K562 (cell line): ENCODE results near the gene HMG20B. TPM values are rescaled to one million over a fixed set of nuclear protein-coding genes. Genes with fewer than 3 reads are reported as not detected.
A peak's percentile ranks its signal among the peaks of the same experiment; 100 is the strongest.

Experiments used
- ASH1L ChIP-seq: fragments of 450-650 bp; IDR thresholded peaks from 2 replicates; pipeline ENCODE4 v1.6.1; 2018; ENCODE audit warnings: borderline replicate concordance, mild to moderate bottlenecking, low read depth; ENCODE audit not compliant: partially characterized antibody
- BCOR ChIP-seq: fragments of 450-650 bp; IDR thresholded peaks from 2 replicates; pipeline ENCODE4 v1.6.1; 2016
- CHD4 ChIP-seq: fragments of 200-600 bp; sonication (generic); IDR thresholded peaks from 3 replicates; pipeline ENCODE4 v1.6.1; 2012; ENCODE audit warnings: low read depth, mild to moderate bottlenecking, mixed read lengths, low read length, inconsistent platforms; ENCODE audit not compliant: insufficient read depth, insufficient replicate concordance, poor library complexity, severe bottlenecking
- DPF2 ChIP-seq: fragments of 450-650 bp; IDR thresholded peaks from 2 replicates; pipeline ENCODE4 v1.6.1; 2016
- E2F3 ChIP-seq: fragments of 250-450 bp; sonication (Bioruptor Pico); IDR thresholded peaks from 2 replicates; pipeline ENCODE4 v1.4.0; 2020; ENCODE audit warnings: mild to moderate bottlenecking
- EWSR1 ChIP-seq: fragments of 450-650 bp; IDR thresholded peaks from 2 replicates; pipeline ENCODE4 v1.6.1; 2018; ENCODE audit warnings: borderline replicate concordance, mild to moderate bottlenecking, low read depth, moderate library complexity; ENCODE audit not compliant: partially characterized antibody
- FOXK2 ChIP-seq, 2 experiments: fragments of 450-650 bp; IDR thresholded peaks in 1 of 2; conservative IDR thresholded peaks in 1 of 2; 2 replicates each; pipeline ENCODE4 v1.6.1; 2016; ENCODE audit warnings: low read depth in 2 of 2, mild to moderate bottlenecking in 1 of 2
- NCOR1 ChIP-seq: fragments of 450-650 bp; IDR thresholded peaks from 2 replicates; pipeline ENCODE4 v1.6.1; 2016; ENCODE audit warnings: mild to moderate bottlenecking, moderate library complexity
- PRPF4 ChIP-seq: fragments of 200-400 bp; formaldehyde crosslinking; IDR thresholded peaks from one replicate; pipeline ENCODE4 v1.6.1; 2017; ENCODE audit warnings: low read length, low read depth, mild to moderate bottlenecking; ENCODE audit not compliant: insufficient read depth, poor library complexity, severe bottlenecking
- RFX5 ChIP-seq: IDR thresholded peaks from 2 replicates; pipeline ENCODE4 v1.6.1; 2011; ENCODE audit warnings: low read depth, mild to moderate bottlenecking, improper control_type of control experiment, low read length
- SOX6 ChIP-seq: fragments of 450-650 bp; IDR thresholded peaks from 2 replicates; pipeline ENCODE4 v1.6.1; 2014; ENCODE audit warnings: mild to moderate bottlenecking
- YBX1 ChIP-seq: fragments of 450-650 bp; IDR thresholded peaks from 2 replicates; pipeline ENCODE4 v1.7.1; 2016; ENCODE audit warnings: mild to moderate bottlenecking
- ZBED1 ChIP-seq: IDR thresholded peaks from 2 replicates; pipeline ENCODE4 v1.6.1; 2014
- ZNF3 ChIP-seq: fragments of 250-450 bp; sonication (Bioruptor Pico); IDR thresholded peaks from 2 replicates; pipeline ENCODE4 v1.5.0; 2021; ENCODE audit warnings: mild to moderate bottlenecking, moderate library complexity
- polyA plus RNA-seq, 8 experiments: library from polyadenylated mRNA; depleted of rRNA in 4 of 8; stranded (reverse) in 5 of 8; unstranded in 3 of 8; fragments of >200 nt; fragmentation: Nextera tagmentation in 2 of 8; fragmentation: Illumina TruSeq in 1 of 8; extraction: Ambion mirVana in 2 of 8; extraction: Trizol in 1 of 8; gene quantifications; 2 replicates each; pipeline versions ENCODE4 v1.2.1 to v1.2.3, GENCODE V29; 2011 to 2014; ENCODE audit warnings: inconsistent platforms in 1 of 8, missing spikeins in 1 of 8
- total RNA-seq, 7 experiments: library from RNA; depleted of rRNA in 6 of 7; stranded (reverse); fragments of >200 nt in 6 of 7; fragmentation: Illumina TruSeq in 2 of 7; extraction: Trizol in 2 of 7; gene quantifications; 2 replicates each; pipeline versions ENCODE4 v1.2.1 to v1.2.3, GENCODE V29; 2011 to 2021; ENCODE audit warnings: low replicate concordance in 1 of 7
- TF ChIP-seq, protein P1 (sequence below): fragments of 250-450 bp; sonication (Bioruptor Pico); IDR thresholded peaks from 2 replicates; pipeline ENCODE4 v1.8.0; 2021; ENCODE audit warnings: borderline replicate concordance, mild to moderate bottlenecking, moderate library complexity; ENCODE audit not compliant: poor library complexity, severe bottlenecking
- TF ChIP-seq, protein P2 (sequence below): fragments of 250-450 bp; sonication (Bioruptor Pico); IDR thresholded peaks from 2 replicates; pipeline ENCODE4 v1.4.0; 2020
- TF ChIP-seq, protein P3 (sequence below): fragments of 250-450 bp; sonication (Bioruptor Pico); IDR thresholded peaks from 2 replicates; pipeline ENCODE4 v1.5.0; 2020; ENCODE audit warnings: mild to moderate bottlenecking, borderline replicate concordance
- TF ChIP-seq, protein P4 (sequence below), 2 experiments: fragments of 450-650 bp in 1 of 2; IDR thresholded peaks; 2 replicates each; pipeline ENCODE4 v1.6.1; 2011 to 2017; ENCODE audit warnings: low read depth in 2 of 2, antibody characterized with exemption in 1 of 2, borderline replicate concordance in 1 of 2, low read length in 1 of 2, mild to moderate bottlenecking in 1 of 2, mixed read lengths in 1 of 2; ENCODE audit not compliant: control insufficient read depth in 1 of 2

Gene HMG20B
- total and polyA plus RNA-seq, 9 of the 15 experiments (the other 6 are each of a cell fraction or from before 2014, with no cell fraction given) = 0.35 to 172 (median 38.6) TPM

DNA sequence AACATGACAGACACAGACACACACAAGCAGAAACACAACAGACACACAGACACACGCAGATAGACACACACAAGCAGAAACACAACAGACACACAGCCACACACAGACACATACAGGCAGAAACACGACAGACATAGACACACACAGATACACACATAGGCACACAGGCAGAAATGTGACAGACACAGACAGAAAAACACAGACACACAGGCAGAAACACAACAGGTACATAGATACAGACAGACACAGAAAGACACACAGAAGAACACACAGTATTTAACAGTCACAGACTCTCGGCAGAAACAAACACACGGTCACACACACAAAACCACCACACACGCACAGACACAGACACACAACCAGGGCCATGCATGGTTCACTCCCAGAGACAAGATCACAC lies 33.0 kb downstream of the HMG20B start (continued):
- TF ChIP-seq, protein P1, sequence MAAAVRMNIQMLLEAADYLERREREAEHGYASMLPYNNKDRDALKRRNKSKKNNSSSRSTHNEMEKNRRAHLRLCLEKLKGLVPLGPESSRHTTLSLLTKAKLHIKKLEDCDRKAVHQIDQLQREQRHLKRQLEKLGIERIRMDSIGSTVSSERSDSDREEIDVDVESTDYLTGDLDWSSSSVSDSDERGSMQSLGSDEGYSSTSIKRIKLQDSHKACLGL (CRISPR knock-in tag) = no peak
- TF ChIP-seq ZNF3 (CRISPR knock-in tag) (no peak), E2F3 (CRISPR knock-in tag) (no peak), ASH1L (peak; percentile 16), CHD4 (no peak), ZBED1 (no peak), RFX5 (no peak), SOX6 (no peak), NCOR1 (no peak), DPF2 (peak; percentile 26), FOXK2 (conservative IDR thresholded peaks at IDR 0.05 in 1 of 2, IDR thresholded peaks at IDR 0.05 in 1 of 2; ENCODE audit: low read depth in 2 of 2) (peak in 1 of 2 experiments; percentile 63; a peak in 2 of 4 replicates), PRPF4 (no peak), YBX1 (no peak), EWSR1 (no peak), BCOR (peak; percentile 43)
- TF ChIP-seq, protein P2, sequence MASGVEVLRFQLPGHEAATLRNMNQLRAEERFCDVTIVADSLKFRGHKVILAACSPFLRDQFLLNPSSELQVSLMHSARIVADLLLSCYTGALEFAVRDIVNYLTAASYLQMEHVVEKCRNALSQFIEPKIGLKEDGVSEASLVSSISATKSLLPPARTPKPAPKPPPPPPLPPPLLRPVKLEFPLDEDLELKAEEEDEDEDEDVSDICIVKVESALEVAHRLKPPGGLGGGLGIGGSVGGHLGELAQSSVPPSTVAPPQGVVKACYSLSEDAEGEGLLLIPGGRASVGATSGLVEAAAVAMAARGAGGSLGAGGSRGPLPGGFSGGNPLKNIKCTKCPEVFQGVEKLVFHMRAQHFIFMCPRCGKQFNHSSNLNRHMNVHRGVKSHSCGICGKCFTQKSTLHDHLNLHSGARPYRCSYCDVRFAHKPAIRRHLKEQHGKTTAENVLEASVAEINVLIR (CRISPR knock-in tag) = no peak
- TF ChIP-seq, protein P3, sequence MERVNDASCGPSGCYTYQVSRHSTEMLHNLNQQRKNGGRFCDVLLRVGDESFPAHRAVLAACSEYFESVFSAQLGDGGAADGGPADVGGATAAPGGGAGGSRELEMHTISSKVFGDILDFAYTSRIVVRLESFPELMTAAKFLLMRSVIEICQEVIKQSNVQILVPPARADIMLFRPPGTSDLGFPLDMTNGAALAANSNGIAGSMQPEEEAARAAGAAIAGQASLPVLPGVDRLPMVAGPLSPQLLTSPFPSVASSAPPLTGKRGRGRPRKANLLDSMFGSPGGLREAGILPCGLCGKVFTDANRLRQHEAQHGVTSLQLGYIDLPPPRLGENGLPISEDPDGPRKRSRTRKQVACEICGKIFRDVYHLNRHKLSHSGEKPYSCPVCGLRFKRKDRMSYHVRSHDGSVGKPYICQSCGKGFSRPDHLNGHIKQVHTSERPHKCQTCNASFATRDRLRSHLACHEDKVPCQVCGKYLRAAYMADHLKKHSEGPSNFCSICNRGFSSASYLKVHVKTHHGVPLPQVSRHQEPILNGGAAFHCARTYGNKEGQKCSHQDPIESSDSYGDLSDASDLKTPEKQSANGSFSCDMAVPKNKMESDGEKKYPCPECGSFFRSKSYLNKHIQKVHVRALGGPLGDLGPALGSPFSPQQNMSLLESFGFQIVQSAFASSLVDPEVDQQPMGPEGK (CRISPR knock-in tag) = no peak
- TF ChIP-seq, protein P4, sequence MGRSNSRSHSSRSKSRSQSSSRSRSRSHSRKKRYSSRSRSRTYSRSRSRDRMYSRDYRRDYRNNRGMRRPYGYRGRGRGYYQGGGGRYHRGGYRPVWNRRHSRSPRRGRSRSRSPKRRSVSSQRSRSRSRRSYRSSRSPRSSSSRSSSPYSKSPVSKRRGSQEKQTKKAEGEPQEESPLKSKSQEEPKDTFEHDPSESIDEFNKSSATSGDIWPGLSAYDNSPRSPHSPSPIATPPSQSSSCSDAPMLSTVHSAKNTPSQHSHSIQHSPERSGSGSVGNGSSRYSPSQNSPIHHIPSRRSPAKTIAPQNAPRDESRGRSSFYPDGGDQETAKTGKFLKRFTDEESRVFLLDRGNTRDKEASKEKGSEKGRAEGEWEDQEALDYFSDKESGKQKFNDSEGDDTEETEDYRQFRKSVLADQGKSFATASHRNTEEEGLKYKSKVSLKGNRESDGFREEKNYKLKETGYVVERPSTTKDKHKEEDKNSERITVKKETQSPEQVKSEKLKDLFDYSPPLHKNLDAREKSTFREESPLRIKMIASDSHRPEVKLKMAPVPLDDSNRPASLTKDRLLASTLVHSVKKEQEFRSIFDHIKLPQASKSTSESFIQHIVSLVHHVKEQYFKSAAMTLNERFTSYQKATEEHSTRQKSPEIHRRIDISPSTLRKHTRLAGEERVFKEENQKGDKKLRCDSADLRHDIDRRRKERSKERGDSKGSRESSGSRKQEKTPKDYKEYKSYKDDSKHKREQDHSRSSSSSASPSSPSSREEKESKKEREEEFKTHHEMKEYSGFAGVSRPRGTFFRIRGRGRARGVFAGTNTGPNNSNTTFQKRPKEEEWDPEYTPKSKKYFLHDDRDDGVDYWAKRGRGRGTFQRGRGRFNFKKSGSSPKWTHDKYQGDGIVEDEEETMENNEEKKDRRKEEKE (IDR thresholded peaks at IDR 0.05; ENCODE audit: borderline replicate concordance in 1 of 2, control insufficient read depth in 1 of 2, low read depth in 2 of 2, low read length in 1 of 2) = no peak; a peak in 1 of 4 replicates
